GM18517 (cell line): Measurements from ENCODE around the gene PRKD2.
"Not testable (repeated sequence)": the region's sequence is repeated elsewhere in the genome, so short reads cannot be mapped to it uniquely, and the experiment has no call there.

ENCODE experiments used
- ATAC-seq: cut with Tn5 transposase; IDR thresholded peaks from one replicate; pipeline ENCODE4 v1.9.1; 2021; ENCODE audit warnings: mild to moderate bottlenecking, moderate library complexity; ENCODE audit not compliant: unreplicated experiment

PRKD2 gene

GRCh38 chr19:46712768-46713338 lies 4.1 kb downstream of the PRKD2 start:
- not testable (repeated sequence) for ATAC-seq

DNA sequence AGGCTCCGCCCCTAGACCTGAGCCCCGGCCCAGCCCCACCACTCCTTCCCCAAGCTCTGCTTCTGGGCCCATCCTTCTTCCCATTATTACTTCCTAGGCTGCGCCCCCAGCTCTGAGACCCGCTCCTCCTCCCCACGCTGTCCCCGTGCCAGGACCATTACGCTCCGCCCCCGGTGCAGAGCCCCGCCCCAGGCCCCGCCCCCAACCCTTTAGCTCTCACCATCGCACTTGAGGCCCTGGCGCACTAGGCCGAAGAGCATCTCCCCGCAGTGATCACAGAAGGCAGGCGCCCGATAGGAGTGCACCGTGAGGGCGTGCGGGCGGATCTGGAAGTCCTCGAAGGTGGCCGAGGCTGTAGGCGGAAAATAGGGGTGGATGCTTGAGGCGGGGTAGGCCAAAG lies 6.2 kb downstream of the PRKD2 start:
- no peak for ATAC-seq

DNA sequence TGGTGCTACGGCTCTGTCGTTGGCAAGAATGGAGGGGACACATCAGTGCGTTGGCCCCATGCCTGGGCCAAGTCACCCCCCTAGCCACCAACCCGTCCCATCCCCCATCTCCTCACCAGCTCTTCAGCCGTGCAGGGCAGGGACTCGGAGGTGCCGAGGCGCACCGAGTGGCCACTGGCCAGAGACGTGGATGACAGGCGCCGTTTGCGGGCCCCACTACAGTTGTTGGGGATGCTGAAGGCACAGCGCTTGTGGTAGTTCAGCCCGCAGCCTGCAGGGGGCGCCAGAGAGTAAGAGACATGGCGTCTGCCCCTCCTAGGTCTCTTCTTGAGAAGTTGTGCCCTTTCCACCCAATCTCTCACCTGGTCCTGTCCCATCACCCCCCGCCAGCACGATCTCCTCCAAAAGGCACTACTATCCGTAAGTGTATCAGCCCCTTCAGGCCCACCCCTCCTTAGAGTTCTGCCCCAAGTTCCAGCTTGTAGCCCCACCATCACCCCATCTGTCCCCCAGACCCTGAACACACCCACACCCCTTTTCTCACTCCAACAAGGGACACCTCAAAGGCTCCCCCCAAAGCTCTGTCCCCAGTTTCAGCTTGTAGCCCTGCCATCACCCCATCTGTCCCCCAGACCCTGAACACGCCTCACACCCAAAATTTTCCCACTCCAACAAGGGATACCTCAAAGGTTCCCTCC lies 12.4 kb downstream of the PRKD2 start:
- ATAC-seq = no peak

- ATAC-seq = no peak
Observed at GRCh38 chr19:46700704-46701103, 16.2 kb downstream of the PRKD2 start.

- no peak for ATAC-seq
Observed at GRCh38 chr19:46698395-46699321, 18.3 kb downstream of the PRKD2 start.

- ATAC-seq = no peak
Observed at GRCh38 chr19:46697204-46697960, 19.5 kb downstream of the PRKD2 start.

DNA sequence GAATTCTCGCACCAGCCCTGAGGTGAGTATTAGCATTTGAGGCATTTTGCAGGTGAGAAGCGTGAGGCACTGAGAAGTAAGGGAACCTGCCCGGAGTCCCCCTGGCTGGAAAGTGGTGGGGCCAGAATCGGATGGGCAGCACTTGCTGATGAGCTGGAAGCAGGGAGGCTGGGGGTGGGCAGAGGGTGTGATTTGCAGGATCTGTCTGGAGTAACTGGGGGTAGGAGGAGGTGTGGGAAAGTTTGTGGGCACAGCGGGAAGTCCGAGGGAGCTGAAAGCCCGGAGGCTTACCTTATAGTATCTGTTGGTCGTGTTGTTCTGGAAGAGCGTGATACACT lies 20.1 kb downstream of the PRKD2 start:
- no peak for ATAC-seq

DNA sequence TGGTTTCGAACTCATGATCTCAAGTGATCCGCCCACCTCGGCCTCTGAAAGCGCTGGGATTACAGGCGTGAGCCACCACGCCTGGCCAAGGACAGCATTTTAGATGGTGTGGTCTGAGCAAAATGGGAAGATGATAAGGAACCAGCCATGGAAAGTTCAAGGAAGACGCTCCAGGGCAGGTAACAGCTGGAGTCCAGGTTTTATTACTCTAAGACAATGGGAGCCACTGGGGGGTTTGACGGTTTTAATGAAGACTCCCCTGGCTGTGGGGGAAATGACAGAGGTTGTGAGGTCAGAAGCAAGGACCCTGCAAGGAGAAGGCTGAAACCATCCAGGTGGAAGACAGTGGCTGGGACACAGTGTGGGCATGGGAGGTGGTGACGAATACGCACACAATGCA lies 20.9 kb downstream of the PRKD2 start:
- no peak for ATAC-seq

DNA sequence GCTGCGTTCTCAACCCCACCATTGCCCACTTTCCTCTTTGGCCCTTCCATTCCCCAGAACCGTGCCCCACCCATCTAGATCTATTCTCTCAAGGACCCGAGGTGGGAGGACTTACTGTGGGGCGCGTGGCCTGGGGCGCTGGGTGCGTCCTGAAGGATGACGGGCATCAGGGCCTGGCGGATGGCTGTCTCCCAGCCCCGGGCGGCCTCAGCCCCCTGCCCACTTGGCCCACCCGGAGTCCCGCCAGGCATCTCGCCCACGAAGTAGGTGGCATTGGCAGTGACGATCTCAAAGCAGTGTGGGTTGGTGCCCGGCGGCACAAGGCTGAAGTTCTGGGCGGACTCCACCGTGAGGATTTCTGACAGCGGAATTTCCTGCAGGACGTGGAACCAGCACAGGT lies 23.2 kb downstream of the PRKD2 start:
- no peak for ATAC-seq

- no peak for ATAC-seq
Observed at GRCh38 chr19:46692918-46693722, 23.8 kb downstream of the PRKD2 start.

DNA sequence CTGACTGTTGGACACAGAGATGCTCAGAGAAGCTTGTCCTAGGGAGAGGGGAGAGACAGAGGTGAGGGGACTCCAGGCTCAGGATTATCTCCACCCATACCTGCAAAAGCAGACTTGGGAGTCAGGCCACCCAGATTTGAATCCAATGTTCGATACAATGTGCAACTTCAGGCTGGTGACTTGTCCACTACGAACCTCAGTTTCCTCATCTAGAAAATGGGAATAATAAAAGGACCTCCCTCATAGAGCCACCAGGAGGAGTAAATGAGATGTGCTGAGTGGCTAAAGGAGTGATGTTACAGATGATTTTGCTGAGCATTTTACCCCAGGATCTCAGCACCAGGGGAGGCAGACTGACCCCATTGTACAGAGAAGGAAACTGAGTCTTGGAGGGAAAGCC lies 25.0 kb downstream of the PRKD2 start:
- no peak for ATAC-seq

GRCh38 chr19:46691104-46691503 lies 25.8 kb downstream of the PRKD2 start:
- no peak for ATAC-seq

DNA sequence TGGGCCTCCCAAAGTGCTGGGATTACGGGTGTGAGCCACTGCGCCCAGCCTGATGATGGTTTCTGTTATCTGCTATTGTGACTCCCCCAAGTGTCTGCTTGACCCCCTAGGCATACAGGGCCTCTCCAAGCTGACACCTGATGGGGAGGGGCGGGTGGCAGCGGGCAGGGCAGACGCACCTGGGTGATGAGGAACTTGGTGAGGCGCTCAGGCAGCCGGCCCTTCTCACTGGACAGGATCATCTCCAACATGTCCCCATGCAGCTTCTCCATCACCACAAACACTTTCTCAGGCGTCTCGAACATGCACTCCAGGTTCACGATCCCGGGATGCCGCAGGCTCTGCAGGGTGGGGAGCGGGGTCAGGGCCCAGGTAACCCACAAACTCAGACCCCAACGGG lies 27.6 kb downstream of the PRKD2 start:
- no peak for ATAC-seq

DNA sequence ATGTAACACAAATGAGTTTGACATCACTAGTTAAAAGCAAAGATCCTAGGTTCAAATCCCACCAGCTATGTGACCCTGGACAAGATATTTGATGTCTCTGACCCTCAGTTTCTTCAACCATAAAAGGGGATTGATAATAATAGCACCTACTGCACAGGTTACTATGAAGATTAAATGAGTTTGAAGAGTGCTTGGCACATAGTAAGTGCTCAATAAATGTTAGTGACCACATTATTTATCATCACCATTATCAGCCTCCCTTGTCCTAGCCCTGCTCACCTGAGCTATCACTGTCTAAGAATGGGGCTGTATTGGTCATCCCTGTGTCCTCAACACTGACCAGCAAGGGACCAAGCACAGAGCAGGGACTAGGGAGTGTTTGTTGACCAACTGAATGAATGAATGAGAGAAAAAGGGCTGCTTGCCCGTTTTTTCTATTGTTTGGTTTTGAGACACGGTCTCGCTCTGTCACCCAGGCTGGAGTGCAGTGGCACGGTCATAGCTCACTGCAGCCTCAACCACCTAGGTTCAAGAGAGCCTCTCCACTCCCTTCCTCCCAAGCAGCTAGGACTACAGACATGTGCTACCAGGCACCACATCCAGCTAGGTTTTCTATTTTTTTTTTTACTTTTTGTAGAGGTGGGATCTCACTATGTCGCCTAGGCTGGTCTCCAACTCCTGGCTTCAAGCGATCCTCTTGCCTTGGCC lies 29.3 kb downstream of the PRKD2 start:
- no peak for ATAC-seq

DNA sequence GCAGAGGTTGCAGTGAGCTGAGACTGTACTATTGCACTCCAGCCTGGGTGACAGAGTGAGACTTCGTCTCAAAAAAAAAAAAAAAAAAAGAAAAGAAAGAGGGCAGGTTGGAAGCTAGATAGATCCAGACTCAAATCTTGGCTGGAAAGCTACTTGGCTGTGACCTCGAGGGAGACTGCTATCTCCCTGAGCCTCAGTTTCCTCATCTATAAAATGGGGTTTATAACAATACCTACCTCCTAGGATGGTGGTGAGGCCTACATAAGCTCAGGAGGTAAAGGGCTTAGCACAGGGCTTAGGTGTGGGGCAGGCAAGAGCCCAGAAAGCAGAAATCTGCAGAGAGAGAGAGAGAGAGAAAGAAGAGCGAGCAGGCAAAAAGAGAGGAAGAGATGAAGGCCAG lies 31.7 kb downstream of the PRKD2 start:
- no peak for ATAC-seq

GRCh38 chr19:46678110-46678732 lies 38.7 kb downstream of the PRKD2 start:
- no peak for ATAC-seq

GRCh38 chr19:46674416-46675178 lies 42.3 kb downstream of the PRKD2 start:
- ATAC-seq = no peak

DNA sequence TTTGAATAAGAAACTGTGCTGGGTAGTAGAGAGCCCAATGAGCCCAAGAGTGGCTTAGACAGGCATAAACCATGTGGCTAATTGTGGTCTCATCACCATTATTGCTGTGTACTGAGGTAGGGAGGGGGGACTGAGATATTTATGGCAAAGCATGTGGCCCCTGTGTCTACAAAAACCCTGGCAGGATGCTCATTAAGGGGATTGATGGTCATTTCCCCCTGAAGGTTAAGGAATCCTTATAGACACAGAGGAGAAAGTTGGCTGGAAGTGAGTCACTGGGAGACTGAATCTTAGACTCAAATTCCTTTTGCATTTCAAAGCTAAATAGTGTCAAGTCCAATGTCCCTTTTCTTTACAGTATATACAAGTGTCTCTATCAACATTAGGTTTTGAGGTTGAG lies 46.1 kb downstream of the PRKD2 start:
- ATAC-seq = no peak

GRCh38 chr19:46668662-46669061 lies 48.3 kb downstream of the PRKD2 start:
- no peak for ATAC-seq
